GM03348 (cell line): Measurements from ENCODE around the gene ARHGAP10.
"Not testable (repeated sequence)": the region's sequence is repeated elsewhere in the genome, so short reads cannot be mapped to it uniquely, and the experiment has no call there.

Experiments
- DNase-seq: peaks from one replicate; pipeline ENCODE4 v3.0.0; 2012; ENCODE audit warnings: low spot score

The ARHGAP10 gene

GRCh38 chr4:147991543-147992283 is 259.8 kb downstream of the ARHGAP10 start:
- no peak for DNase-seq

GRCh38 chr4:147994076-147994475 is 262.2 kb downstream of the ARHGAP10 start:
- DNase-seq: no peak

- DNase-seq: no peak
Observed at GRCh38 chr4:147994491-147995385, 262.9 kb downstream of the ARHGAP10 start.

- no peak for DNase-seq
Observed at GRCh38 chr4:147996859-147997258, 265.0 kb downstream of the ARHGAP10 start.

- not testable (repeated sequence) for DNase-seq
Observed at GRCh38 chr4:148000038-148000437, 268.1 kb downstream of the ARHGAP10 start.

- DNase-seq: no peak
Observed at GRCh38 chr4:148004228-148004857, 272.5 kb downstream of the ARHGAP10 start.

GRCh38 chr4:148006001-148006400 is 274.1 kb downstream of the ARHGAP10 start:
- no peak for DNase-seq

- DNase-seq: peak; percentile 84
Observed at GRCh38 chr4:148007314-148007760, 275.4 kb downstream of the ARHGAP10 start.

GRCh38 chr4:148007792-148008191 is 275.9 kb downstream of the ARHGAP10 start:
- no peak for DNase-seq

GRCh38 chr4:148015058-148015457 is 283.2 kb downstream of the ARHGAP10 start:
- DNase-seq: no peak

- no peak for DNase-seq
Observed at GRCh38 chr4:148015468-148015867, 283.6 kb downstream of the ARHGAP10 start.

GRCh38 chr4:148016063-148016637 is 284.3 kb downstream of the ARHGAP10 start:
- DNase-seq: no peak

GRCh38 chr4:148017801-148018200 is 285.9 kb downstream of the ARHGAP10 start:
- DNase-seq: no peak

- DNase-seq: no peak
Observed at GRCh38 chr4:148021686-148022085, 289.8 kb downstream of the ARHGAP10 start.

- no peak for DNase-seq
Observed at GRCh38 chr4:148022975-148023374, 291.1 kb downstream of the ARHGAP10 start.

GRCh38 chr4:148023512-148024181 is 291.8 kb downstream of the ARHGAP10 start:
- DNase-seq: no peak

- DNase-seq: peak; percentile 87
Observed at GRCh38 chr4:148025981-148026380, 294.1 kb downstream of the ARHGAP10 start.

- no peak for DNase-seq
Observed at GRCh38 chr4:148027201-148027600, 295.3 kb downstream of the ARHGAP10 start.

- no peak for DNase-seq
Observed at GRCh38 chr4:148029781-148030180, 297.9 kb downstream of the ARHGAP10 start.

- peak; percentile 75 for DNase-seq
Observed at GRCh38 chr4:148030193-148030873, 298.4 kb downstream of the ARHGAP10 start.

- DNase-seq: no peak
Observed at GRCh38 chr4:148034813-148035212, 302.9 kb downstream of the ARHGAP10 start.
